GM12878 (cell line): Measurements from ENCODE around the gene ARMCX4. TPM values are rescaled to one million over a fixed set of nuclear protein-coding genes. Genes with fewer than 3 reads are reported as not detected.

ENCODE experiments used
- ATAC-seq: fragments of 200-7000 bp; cut with Tn5 transposase; 3 replicates; pipeline ENCODE4 v1.9.1; 2020; ENCODE audit warnings: mild to moderate bottlenecking, moderate library complexity
- BruUV-seq: library from RNA; stranded (reverse); fragments of 400-500 nt; replicated peaks from 2 replicates; lab custom pipeline; 2021; lab: Mats Ljungman, UMichigan
- CTCF ChIA-PET: fragments of 300-600 bp; sonication (Branson Sonifier 250); formaldehyde crosslinking; extraction: SDS; loops from one replicate; lab custom pipeline; 2021; ENCODE audit warnings: inconsistent platforms; lab: Yijun Ruan, JAX
- POLR2A ChIA-PET: fragments of 350-600 bp; formaldehyde crosslinking; extraction: SDS; loops from one replicate; lab custom pipeline; 2021; ENCODE audit warnings: inconsistent platforms; lab: Charles Lee
- RAD21 ChIA-PET: fragments of 300-600 bp; sonication (Branson Sonifier 250); formaldehyde crosslinking; loops from one replicate; lab custom pipeline; 2023; ENCODE audit warnings: antibody characterized with exemption; ENCODE audit not compliant: unreplicated experiment; lab: Charles Lee
- SMC1A ChIA-PET: fragments of 300-600 bp; sonication (Branson Sonifier 250); formaldehyde crosslinking; loops from one replicate; lab custom pipeline; 2023; ENCODE audit not compliant: unreplicated experiment, uncharacterized antibody; lab: Charles Lee
- DNase-seq: peaks from one replicate; pipeline ENCODE4 v3.0.0-alpha.2; 2011; ENCODE audit warnings: low read depth, low spot score
- FAIRE-seq: peaks from 3 replicates; lab custom pipeline; 2011; peaks lifted over from hg19 to GRCh38; lab: Jason Lieb, UNC
- H2AFZ ChIP-seq: 2 replicates; pipeline ENCODE4 v1.6.0; 2011; ENCODE audit warnings: low read depth, low read length, control low read depth; ENCODE audit not compliant: control insufficient read depth
- H3K27ac ChIP-seq: 2 replicates; pipeline ENCODE4 v1.5.1; 2011; ENCODE audit warnings: control low read depth; ENCODE audit not compliant: control insufficient read depth, insufficient read depth
- H3K27me3 ChIP-seq, 2 experiments: replicated peaks in 1 of 2; 2 replicates each; pipeline versions ENCODE4 v1.6.0 to v1.6.1; 2011; ENCODE audit warnings: low read length in 1 of 2; ENCODE audit not compliant: control insufficient read depth in 2 of 2, insufficient read depth in 2 of 2
- H3K36me3 ChIP-seq, 2 experiments: 2 replicates each; pipeline ENCODE4 v1.5.1; 2011; ENCODE audit warnings: low read length in 1 of 2; ENCODE audit not compliant: control insufficient read depth in 2 of 2, insufficient read depth in 2 of 2
- H3K4me1 ChIP-seq: 2 replicates; pipeline ENCODE4 v1.6.1; 2011; ENCODE audit warnings: mild to moderate bottlenecking, low read length, moderate library complexity, mixed read lengths; ENCODE audit not compliant: control insufficient read depth, insufficient read depth
- H3K4me2 ChIP-seq: 2 replicates; pipeline ENCODE4 v1.6.0; 2011; ENCODE audit warnings: control low read depth; ENCODE audit not compliant: control insufficient read depth, insufficient read depth
- H3K4me3 ChIP-seq: fragments of 200-600 bp; sonication (generic); 2 replicates; pipeline ENCODE4 v1.5.1; 2016
- H3K79me2 ChIP-seq: 2 replicates; pipeline ENCODE4 v1.6.0; 2011; ENCODE audit warnings: low read length; ENCODE audit not compliant: control insufficient read depth, insufficient read depth
- H3K9ac ChIP-seq: 2 replicates; pipeline ENCODE4 v1.8.0; 2011; ENCODE audit warnings: low read length, control low read depth, mixed read lengths; ENCODE audit not compliant: control insufficient read depth, insufficient read depth
- H3K9me3 ChIP-seq: replicated peaks from 3 replicates; pipeline ENCODE4 v1.5.1; 2011; ENCODE audit warnings: mild to moderate bottlenecking, low read length; ENCODE audit not compliant: control insufficient read depth, insufficient read depth
- H4K20me1 ChIP-seq: 2 replicates; pipeline ENCODE4 v1.6.0; 2011; ENCODE audit not compliant: control insufficient read depth, insufficient read depth
- CHD2 ChIP-seq: IDR thresholded peaks from 2 replicates; pipeline ENCODE4 v1.6.1; 2011; ENCODE audit warnings: low read depth, low read length, improper control_type of control experiment, borderline replicate concordance
- LARP7 ChIP-seq: fragments of 450-650 bp; IDR thresholded peaks from 2 replicates; pipeline ENCODE4 v1.6.1; 2017; ENCODE audit warnings: mild to moderate bottlenecking
- NFIC ChIP-seq: IDR thresholded peaks from 2 replicates; pipeline ENCODE4 v1.6.1; 2012; ENCODE audit warnings: low read depth, mild to moderate bottlenecking, inconsistent platforms, low read length, moderate library complexity
- TAF1 ChIP-seq: IDR thresholded peaks from 2 replicates; pipeline ENCODE4 v1.6.1; 2011; ENCODE audit warnings: mild to moderate bottlenecking, low read depth, low read length, borderline replicate concordance
- ZNF217 ChIP-seq: fragments of 450-650 bp; IDR thresholded peaks from 2 replicates; pipeline ENCODE4 v1.6.1; 2017; ENCODE audit warnings: antibody characterized with exemption, mild to moderate bottlenecking
- WGBS: methylation state at CpG from one replicate; pipeline ENCODE4 v1.1.6; 2016; ENCODE audit warnings: low lambda C conversion rate; ENCODE audit not compliant: insufficient replicate concordance, insufficient coverage; ENCODE audit errors: missing lambda C conversion rate; 5-methylcytosine and 5-hydroxymethylcytosine counted together
- in situ Hi-C: fragments of 300-500 bp; cut with MboI; formaldehyde crosslinking; loops from 9 replicates; pipeline ENCODE4 v1.14.3; 2018; ENCODE audit warnings: mixed read lengths
- intact Hi-C: fragments of 100-400 bp; cut with micrococcal nuclease; formaldehyde crosslinking; loops from one replicate; pipeline ENCODE4 v1.14.2; 2022; ENCODE audit not compliant: unreplicated experiment
- polyA plus RNA-seq, 11 experiments: library from polyadenylated mRNA; depleted of rRNA in 4 of 11; unstranded in 6 of 11; stranded (reverse) in 5 of 11; fragments of >200 nt; fragmentation: Nextera tagmentation in 4 of 11; fragmentation: Illumina TruSeq in 1 of 11; extraction: Ambion mirVana in 4 of 11; extraction: Trizol in 1 of 11; gene quantifications; 1 replicate in 1 of 11; 2 replicates in 10 of 11; pipeline versions ENCODE4 v1.2.1 to v1.2.3, GENCODE V29; 2011 to 2016; ENCODE audit warnings: inconsistent platforms in 2 of 11, missing spikeins in 2 of 11, low read depth in 1 of 11
- total RNA-seq, 4 experiments: library from RNA; depleted of rRNA in 3 of 4; stranded (reverse); fragments of >200 nt in 3 of 4; fragmentation: Illumina TruSeq in 1 of 4; extraction: Trizol in 1 of 4; gene quantifications; 2 replicates each; pipeline versions ENCODE4 v1.2.1 to v1.2.3, GENCODE V29; 2013 to 2021
- TF ChIP-seq, protein P1 (sequence below): IDR thresholded peaks from 2 replicates; pipeline ENCODE4 v1.6.1; 2011; ENCODE audit warnings: low read depth, low read length, improper control_type of control experiment, borderline replicate concordance

ARMCX4 gene
- total and polyA plus RNA-seq, 10 of the 15 experiments (the other 5 are each of a cell fraction or from before 2014, with no cell fraction given): 0.23 to 3.2 (median 0.75) TPM; not detected in 1

- WGBS: 0% methylated on average over 2 of the region's 2 CpGs
- ChIA-PET CTCF (no interaction called here), POLR2A (no interaction called here), SMC1A (no interaction called here), RAD21 (no interaction called here)
- BruUV-seq: no TSS peak
- Histone ChIP-seq H3K9ac (no peak overlapping the region), H3K4me1 (no peaks in the 10 kb centered on the region), H2AFZ (no peak overlapping the region), H3K4me3 (no peak overlapping the region), H3K27me3 (no peaks in the 10 kb centered on the region), H3K79me2 (no peaks in the 10 kb centered on the region), H4K20me1 (no peaks in the 10 kb centered on the region), H3K9me3 (no peaks in the 10 kb centered on the region), H3K27ac (no peak overlapping the region), H3K4me2 (no peak overlapping the region), H3K36me3 (no peaks in the 10 kb centered on the region)
- TF ChIP-seq, protein P1, sequence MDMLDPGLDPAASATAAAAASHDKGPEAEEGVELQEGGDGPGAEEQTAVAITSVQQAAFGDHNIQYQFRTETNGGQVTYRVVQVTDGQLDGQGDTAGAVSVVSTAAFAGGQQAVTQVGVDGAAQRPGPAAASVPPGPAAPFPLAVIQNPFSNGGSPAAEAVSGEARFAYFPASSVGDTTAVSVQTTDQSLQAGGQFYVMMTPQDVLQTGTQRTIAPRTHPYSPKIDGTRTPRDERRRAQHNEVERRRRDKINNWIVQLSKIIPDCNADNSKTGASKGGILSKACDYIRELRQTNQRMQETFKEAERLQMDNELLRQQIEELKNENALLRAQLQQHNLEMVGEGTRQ: no peak
- TF ChIP-seq ZNF217 (no peak), TAF1 (no peak), CHD2 (no peak), LARP7 (no peak), NFIC (no peak)
- in situ Hi-C loops: no loop called here
- FAIRE-seq (no peak), ATAC-seq (no peak), DNase-seq (no peak)
- intact Hi-C loops: no loop called here
Measured at GRCh38 chrX:101530944-101531343, 45.7 kb downstream of the ARMCX4 start.

Other genes starting within 250 kb of the ARMCX4 start
Only the 7 nearest of the 10 such genes appear.
- gene TIMM8A, start 136.7 kb upstream of the ARMCX4 start, total RNA-seq (2014; rRNA removed): 6.7 and 8.7 TPM in 2 replicates
- gene TIMM8A, start 136.7 kb upstream of the ARMCX4 start, total RNA-seq (2014; rRNA removed; fragmentation: Illumina TruSeq; extraction: Trizol): 14.2 and 16.0 TPM in 2 replicates
- 26.1 and 29.1 TPM in 2 replicates for gene TIMM8A, start 136.7 kb upstream of the ARMCX4 start, total RNA-seq (2021)
- 20.4 and 22.7 TPM in 2 replicates for gene TIMM8A, start 136.7 kb upstream of the ARMCX4 start, polyA plus RNA-seq (2011; rRNA removed)
- gene TIMM8A, start 136.7 kb upstream of the ARMCX4 start, polyA plus RNA-seq (2014; fragmentation: Illumina TruSeq; extraction: Trizol): 24.3 and 25.5 TPM in 2 replicates
- gene TIMM8A, start 136.7 kb upstream of the ARMCX4 start, polyA plus RNA-seq (2014; fragmentation: Nextera tagmentation; extraction: Ambion mirVana): 10 to 100 TPM; 84.5 to 92.7 TPM
- gene TIMM8A, start 136.7 kb upstream of the ARMCX4 start, polyA plus RNA-seq (2014; rRNA removed): 22.4 and 27.0 TPM in 2 replicates
- 10 to 100 TPM; 55.3 to 55.5 TPM for gene TIMM8A, start 136.7 kb upstream of the ARMCX4 start, polyA plus RNA-seq (2016; fragmentation: Nextera tagmentation; extraction: Ambion mirVana)
- gene BTK, start 99.3 kb upstream of the ARMCX4 start, total RNA-seq (2014; rRNA removed): 69.0 and 79.8 TPM in 2 replicates
- gene BTK, start 99.3 kb upstream of the ARMCX4 start, total RNA-seq (2014; rRNA removed; fragmentation: Illumina TruSeq; extraction: Trizol): 112 and 117 TPM in 2 replicates
- gene BTK, start 99.3 kb upstream of the ARMCX4 start, total RNA-seq (2021): 96.3 and 99.5 TPM in 2 replicates
- gene BTK, start 99.3 kb upstream of the ARMCX4 start, polyA plus RNA-seq (2011; rRNA removed): 82.0 and 96.3 TPM in 2 replicates
- gene BTK, start 99.3 kb upstream of the ARMCX4 start, polyA plus RNA-seq (2014; fragmentation: Illumina TruSeq; extraction: Trizol): 154 and 191 TPM in 2 replicates
- 10 to 100 TPM; 24.0 to 94.5 TPM for gene BTK, start 99.3 kb upstream of the ARMCX4 start, polyA plus RNA-seq (2014; fragmentation: Nextera tagmentation; extraction: Ambion mirVana)
- 99.0 and 104 TPM in 2 replicates for gene BTK, start 99.3 kb upstream of the ARMCX4 start, polyA plus RNA-seq (2014; rRNA removed)
- 10 to 100 TPM; 81.9 to 83.3 TPM for gene BTK, start 99.3 kb upstream of the ARMCX4 start, polyA plus RNA-seq (2016; fragmentation: Nextera tagmentation; extraction: Ambion mirVana)
- 1,479 and 1,585 TPM in 2 replicates for gene RPL36A, start 94.4 kb upstream of the ARMCX4 start, total RNA-seq (2014; rRNA removed)
- 3,614 and 3,813 TPM in 2 replicates for gene RPL36A, start 94.4 kb upstream of the ARMCX4 start, total RNA-seq (2014; rRNA removed; fragmentation: Illumina TruSeq; extraction: Trizol)
- 425 and 522 TPM in 2 replicates for gene RPL36A, start 94.4 kb upstream of the ARMCX4 start, total RNA-seq (2021)
- 3,267 and 3,973 TPM in 2 replicates for gene RPL36A, start 94.4 kb upstream of the ARMCX4 start, polyA plus RNA-seq (2011; rRNA removed)
- 4,528 and 6,688 TPM in 2 replicates for gene RPL36A, start 94.4 kb upstream of the ARMCX4 start, polyA plus RNA-seq (2014; fragmentation: Illumina TruSeq; extraction: Trizol)
- gene RPL36A, start 94.4 kb upstream of the ARMCX4 start, polyA plus RNA-seq (2014; fragmentation: Nextera tagmentation; extraction: Ambion mirVana): 1,000 to 10,000 TPM; 3,535 to 3,952 TPM
- gene RPL36A, start 94.4 kb upstream of the ARMCX4 start, polyA plus RNA-seq (2014; rRNA removed): 2,484 and 3,273 TPM in 2 replicates
- gene RPL36A, start 94.4 kb upstream of the ARMCX4 start, polyA plus RNA-seq (2016; fragmentation: Nextera tagmentation; extraction: Ambion mirVana): 100 to 1,000 TPM; 771 to 830 TPM
- 23.3 and 23.8 TPM in 2 replicates for gene GLA, start 77.5 kb upstream of the ARMCX4 start, total RNA-seq (2014; rRNA removed)
- 25.3 and 26.7 TPM in 2 replicates for gene GLA, start 77.5 kb upstream of the ARMCX4 start, total RNA-seq (2014; rRNA removed; fragmentation: Illumina TruSeq; extraction: Trizol)
- 24.4 and 25.0 TPM in 2 replicates for gene GLA, start 77.5 kb upstream of the ARMCX4 start, total RNA-seq (2021)
- 31.7 and 32.8 TPM in 2 replicates for gene GLA, start 77.5 kb upstream of the ARMCX4 start, polyA plus RNA-seq (2011; rRNA removed)
- gene GLA, start 77.5 kb upstream of the ARMCX4 start, polyA plus RNA-seq (2014; fragmentation: Illumina TruSeq; extraction: Trizol): 29.2 and 34.1 TPM in 2 replicates
- gene GLA, start 77.5 kb upstream of the ARMCX4 start, polyA plus RNA-seq (2014; fragmentation: Nextera tagmentation; extraction: Ambion mirVana): 10 to 100 TPM; 39.2 to 66.4 TPM
- 20.3 and 28.9 TPM in 2 replicates for gene GLA, start 77.5 kb upstream of the ARMCX4 start, polyA plus RNA-seq (2014; rRNA removed)
- gene GLA, start 77.5 kb upstream of the ARMCX4 start, polyA plus RNA-seq (2016; fragmentation: Nextera tagmentation; extraction: Ambion mirVana): 10 to 100 TPM; 26.8 to 29.8 TPM
- 34.5 and 43.4 TPM in 2 replicates for gene HNRNPH2, start 77.2 kb upstream of the ARMCX4 start, total RNA-seq (2014; rRNA removed)
- gene HNRNPH2, start 77.2 kb upstream of the ARMCX4 start, total RNA-seq (2014; rRNA removed; fragmentation: Illumina TruSeq; extraction: Trizol): 67.0 and 69.1 TPM in 2 replicates
- 42.4 and 42.8 TPM in 2 replicates for gene HNRNPH2, start 77.2 kb upstream of the ARMCX4 start, total RNA-seq (2021)
- 46.6 and 61.9 TPM in 2 replicates for gene HNRNPH2, start 77.2 kb upstream of the ARMCX4 start, polyA plus RNA-seq (2011; rRNA removed)
- gene HNRNPH2, start 77.2 kb upstream of the ARMCX4 start, polyA plus RNA-seq (2014; fragmentation: Illumina TruSeq; extraction: Trizol): 73.3 and 90.2 TPM in 2 replicates
- gene HNRNPH2, start 77.2 kb upstream of the ARMCX4 start, polyA plus RNA-seq (2014; fragmentation: Nextera tagmentation; extraction: Ambion mirVana): 10 to 100 TPM; 55.7 to 90.8 TPM
- 44.9 and 49.6 TPM in 2 replicates for gene HNRNPH2, start 77.2 kb upstream of the ARMCX4 start, polyA plus RNA-seq (2014; rRNA removed)
- gene HNRNPH2, start 77.2 kb upstream of the ARMCX4 start, polyA plus RNA-seq (2016; fragmentation: Nextera tagmentation; extraction: Ambion mirVana): 100 to 1,000 TPM in 1 of 2 experiments, 10 to 100 TPM in 1; 98.1 to 102 TPM
- not detected in 2 replicates for gene ARMCX1, start 65.1 kb downstream of the ARMCX4 start, total RNA-seq (2014; rRNA removed)
- gene ARMCX1, start 65.1 kb downstream of the ARMCX4 start, total RNA-seq (2014; rRNA removed; fragmentation: Illumina TruSeq; extraction: Trizol): not detected in 2 replicates
- gene ARMCX1, start 65.1 kb downstream of the ARMCX4 start, total RNA-seq (2021): 0.08 TPM in 1 of 2 replicates, not detected in the other
- gene ARMCX1, start 65.1 kb downstream of the ARMCX4 start, polyA plus RNA-seq (2011; rRNA removed): 0.04 TPM in 1 of 2 replicates, not detected in the other
- gene ARMCX1, start 65.1 kb downstream of the ARMCX4 start, polyA plus RNA-seq (2014; fragmentation: Illumina TruSeq; extraction: Trizol): not detected in 2 replicates
- gene ARMCX1, start 65.1 kb downstream of the ARMCX4 start, polyA plus RNA-seq (2014; fragmentation: Nextera tagmentation; extraction: Ambion mirVana): under 1 TPM in 1 of 2 experiments, not detected in 1; 0.02 TPM
- gene ARMCX1, start 65.1 kb downstream of the ARMCX4 start, polyA plus RNA-seq (2014; rRNA removed): not detected in 2 replicates
- under 1 TPM; 0.05 to 0.07 TPM for gene ARMCX1, start 65.1 kb downstream of the ARMCX4 start, polyA plus RNA-seq (2016; fragmentation: Nextera tagmentation; extraction: Ambion mirVana)
- 37.5 and 53.9 TPM in 2 replicates for gene ARMCX6, start 132.5 kb downstream of the ARMCX4 start, total RNA-seq (2014; rRNA removed)
- gene ARMCX6, start 132.5 kb downstream of the ARMCX4 start, total RNA-seq (2014; rRNA removed; fragmentation: Illumina TruSeq; extraction: Trizol): 34.7 and 35.1 TPM in 2 replicates
- 42.8 and 44.6 TPM in 2 replicates for gene ARMCX6, start 132.5 kb downstream of the ARMCX4 start, total RNA-seq (2021)
- gene ARMCX6, start 132.5 kb downstream of the ARMCX4 start, polyA plus RNA-seq (2011; rRNA removed): 68.3 and 70.7 TPM in 2 replicates
- 57.8 and 71.2 TPM in 2 replicates for gene ARMCX6, start 132.5 kb downstream of the ARMCX4 start, polyA plus RNA-seq (2014; fragmentation: Illumina TruSeq; extraction: Trizol)
- 10 to 100 TPM; 60.3 to 72.3 TPM for gene ARMCX6, start 132.5 kb downstream of the ARMCX4 start, polyA plus RNA-seq (2014; fragmentation: Nextera tagmentation; extraction: Ambion mirVana)
- gene ARMCX6, start 132.5 kb downstream of the ARMCX4 start, polyA plus RNA-seq (2014; rRNA removed): 50.3 and 56.5 TPM in 2 replicates
- gene ARMCX6, start 132.5 kb downstream of the ARMCX4 start, polyA plus RNA-seq (2016; fragmentation: Nextera tagmentation; extraction: Ambion mirVana): 10 to 100 TPM; 41.0 to 46.9 TPM